Measurements from ENCODE around the gene SHE. TPM values are rescaled to one million over a fixed set of nuclear protein-coding genes. Genes with fewer than 3 reads are reported as not detected.

The SHE gene
- polyA plus RNA-seq, 1 donor from 2014 or later = 0.04 TPM

- H2AFZ ChIP-seq (ENCODE audit: low read depth, low read length) = no peak overlapping the region
- TF ChIP-seq EZH2 (IDR thresholded peaks at IDR 0.05; ENCODE audit: borderline replicate concordance, insufficient read depth, low read length, poor library complexity, severe bottlenecking) (no peak), REST (IDR thresholded peaks at IDR 0.05; ENCODE audit: borderline replicate concordance) (no peak), MXI1 (conservative IDR thresholded peaks at IDR 0.05; ENCODE audit: poor library complexity, severe bottlenecking) (no peak), TAF1 (IDR thresholded peaks at IDR 0.05; ENCODE audit: low read depth) (no peak), SMC3 (conservative IDR thresholded peaks at IDR 0.05; ENCODE audit: poor library complexity) (no peak), RAD21 (conservative IDR thresholded peaks at IDR 0.05) (no peak), POLR2AphosphoS5 (IDR thresholded peaks at IDR 0.05) (no peak), CTCF (IDR thresholded peaks at IDR 0.05; ENCODE audit: poor library complexity, severe bottlenecking) (no peak), EP300 (conservative IDR thresholded peaks at IDR 0.05; ENCODE audit: poor library complexity, severe bottlenecking) (no peak)
Observed at GRCh38 chr1:154446292-154446691, 55.9 kb downstream of the SHE start.

DNA sequence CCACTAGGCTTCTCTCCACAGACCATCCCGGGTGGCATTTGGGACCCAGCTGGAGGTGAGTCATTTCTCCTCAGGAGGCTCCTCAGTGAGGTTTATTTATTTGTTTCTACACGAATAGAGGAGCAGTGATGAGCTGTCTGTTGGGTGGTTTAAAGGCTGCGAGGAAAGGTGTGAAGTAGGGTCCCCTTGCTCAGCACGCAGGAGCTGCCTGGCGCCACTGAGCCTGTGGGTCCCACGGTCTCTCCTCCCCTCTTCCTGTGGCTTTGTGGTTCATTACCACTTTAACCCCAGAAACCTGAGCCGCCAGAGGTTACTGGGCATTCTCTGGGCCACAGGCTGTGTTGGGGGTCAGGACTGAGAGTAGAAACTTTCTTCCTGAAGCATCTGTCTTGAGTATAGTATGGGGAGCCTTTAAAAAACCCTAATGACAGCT lies 57.2 kb downstream of the SHE start:
- H3K9me2 ChIP-seq (ENCODE audit: insufficient read depth, low read length) = no peaks in the 10 kb centered on the region
- no peak overlapping the region for H3K4me3 ChIP-seq (ENCODE audit: low read length)
- H3K79me2 ChIP-seq (replicated peaks; ENCODE audit: insufficient read depth, low read length) = no peaks in the 10 kb centered on the region
- no peaks in the 10 kb centered on the region for H3K27me3 ChIP-seq (ENCODE audit: insufficient read depth, low read depth, low read length)
- H3K9ac ChIP-seq (ENCODE audit: low read length) = no peak overlapping the region
- H3K9me3 ChIP-seq (ENCODE audit: low read length) = no peaks in the 10 kb centered on the region
- H2AFZ ChIP-seq (ENCODE audit: low read depth, low read length) = no peak overlapping the region
- no peaks in the 10 kb centered on the region for H3K36me3 ChIP-seq (ENCODE audit: insufficient read depth, low read length)
- TF ChIP-seq TAF1 (IDR thresholded peaks at IDR 0.05; ENCODE audit: low read depth) (no peak), POLR2AphosphoS5 (IDR thresholded peaks at IDR 0.05) (no peak), EZH2 (IDR thresholded peaks at IDR 0.05; ENCODE audit: borderline replicate concordance, insufficient read depth, low read length, poor library complexity, severe bottlenecking) (no peak), MXI1 (conservative IDR thresholded peaks at IDR 0.05; ENCODE audit: poor library complexity, severe bottlenecking) (no peak), REST (IDR thresholded peaks at IDR 0.05; ENCODE audit: borderline replicate concordance) (no peak), CTCF (IDR thresholded peaks at IDR 0.05; ENCODE audit: poor library complexity, severe bottlenecking) (no peak), RAD21 (conservative IDR thresholded peaks at IDR 0.05) (no peak), SMC3 (conservative IDR thresholded peaks at IDR 0.05; ENCODE audit: poor library complexity) (no peak), EP300 (conservative IDR thresholded peaks at IDR 0.05; ENCODE audit: poor library complexity, severe bottlenecking) (no peak)
- no peak overlapping the region for H3K27ac ChIP-seq (ENCODE audit: low read length)
- H3K4me2 ChIP-seq (ENCODE audit: low read length) = no peak overlapping the region
- H3F3A ChIP-seq (ENCODE audit: insufficient read depth, low read length, poor library complexity, severe bottlenecking) = no peaks in the 10 kb centered on the region
- H4K20me1 ChIP-seq (ENCODE audit: insufficient read depth) = no peaks in the 10 kb centered on the region

More at GRCh38 chr1:154446292-154446691, 55.9 kb downstream of the SHE start:
- Histone ChIP-seq H3K27ac (ENCODE audit: low read length) (no peak overlapping the region), H3K9me2 (ENCODE audit: insufficient read depth, low read length) (no peaks in the 10 kb centered on the region), H3K79me2 (replicated peaks; ENCODE audit: insufficient read depth, low read length) (no peaks in the 10 kb centered on the region), H3K9me3 (ENCODE audit: low read length) (no peaks in the 10 kb centered on the region), H3K4me2 (ENCODE audit: low read length) (no peak overlapping the region), H3K27me3 (ENCODE audit: insufficient read depth, low read depth, low read length) (no peaks in the 10 kb centered on the region), H3K36me3 (ENCODE audit: insufficient read depth, low read length) (no peaks in the 10 kb centered on the region), H3F3A (ENCODE audit: insufficient read depth, low read length, poor library complexity, severe bottlenecking) (no peaks in the 10 kb centered on the region), H3K9ac (ENCODE audit: low read length) (no peak overlapping the region), H3K4me3 (ENCODE audit: low read length) (no peak overlapping the region), H4K20me1 (ENCODE audit: insufficient read depth) (no peaks in the 10 kb centered on the region)
